K562 (cell line): ENCODE measurements around the gene AP1M1. TPM values are rescaled to one million over a fixed set of nuclear protein-coding genes. Genes with fewer than 3 reads are reported as not detected.

Experiments used
- ATAC-seq: fragments of 200-7000 bp; cut with Tn5 transposase; 3 replicates; pipeline ENCODE4 v1.9.1; 2020; ENCODE audit warnings: moderate library complexity
- BruUV-seq: library from RNA; stranded (reverse); fragments of 400-500 nt; replicated peaks from 2 replicates; lab custom pipeline; 2021; lab: Mats Ljungman, UMichigan
- CTCF ChIA-PET: fragments of 300-600 bp; formaldehyde crosslinking; extraction: SDS; loops from one replicate; lab custom pipeline; 2021; ENCODE audit warnings: low intra/inter-chr PET ratio; lab: Yijun Ruan, JAX
- POLR2A ChIA-PET: fragments of 300-600, 350-650 bp; sonication (Branson Sonifier 250); formaldehyde crosslinking; extraction: SDS; loops from one replicate; lab custom pipeline; 2021; ENCODE audit warnings: antibody characterized with exemption, inconsistent platforms; lab: Yijun Ruan, JAX
- DNase-seq, 4 experiments: peaks; one replicate each; pipeline versions ENCODE4 v3.0.0 to v3.0.0-alpha.2; 2011 to 2018; ENCODE audit warnings: low spot score in 3 of 4, mixed read lengths in 3 of 4; ENCODE audit errors: extremely low read depth in 1 of 4
- FAIRE-seq: peaks from 2 replicates; lab custom pipeline; 2011; peaks lifted over from hg19 to GRCh38; lab: Jason Lieb, UNC
- H2AFZ ChIP-seq: 2 replicates; pipeline ENCODE4 v1.6.0; 2011; ENCODE audit warnings: low read depth, low read length, control low read depth, inconsistent platforms
- H3K27ac ChIP-seq: fragments of 200-600 bp; 3 replicates; pipeline ENCODE4 v1.8.0; 2011; ENCODE audit warnings: low read depth, mild to moderate bottlenecking, control low read depth, inconsistent platforms, low read length, moderate library complexity, mixed read lengths; ENCODE audit errors: extremely low read depth
- H3K27me3 ChIP-seq, 2 experiments: fragments of 300-600 bp in 1 of 2; 2 replicates in 1 of 2; 3 replicates in 1 of 2; pipeline versions ENCODE4 v1.6.0 to v1.8.0; 2011; ENCODE audit warnings: inconsistent platforms in 2 of 2, low read length in 2 of 2, mild to moderate bottlenecking in 1 of 2, mixed read lengths in 1 of 2, moderate library complexity in 1 of 2; ENCODE audit not compliant: control insufficient read depth in 2 of 2, insufficient read depth in 2 of 2
- H3K36me3 ChIP-seq: fragments of 300-600 bp; 3 replicates; pipeline ENCODE4 v1.8.0; 2011; ENCODE audit warnings: mild to moderate bottlenecking, low read length, inconsistent platforms; ENCODE audit not compliant: control insufficient read depth, insufficient read depth
- H3K4me1 ChIP-seq, 2 experiments: fragments of 200-600 bp in 1 of 2; replicated peaks in 1 of 2; 2 replicates in 1 of 2; 3 replicates in 1 of 2; pipeline versions ENCODE4 v1.5.1 to v1.8.0; 2011; ENCODE audit warnings: inconsistent platforms in 2 of 2, low read length in 2 of 2, mild to moderate bottlenecking in 1 of 2, mixed read lengths in 1 of 2, moderate library complexity in 1 of 2; ENCODE audit not compliant: control insufficient read depth in 2 of 2, insufficient read depth in 2 of 2
- H3K4me2 ChIP-seq: 2 replicates; pipeline ENCODE4 v1.6.1; 2011; ENCODE audit warnings: low read length, control low read depth, inconsistent platforms, mixed read lengths; ENCODE audit not compliant: insufficient read depth
- H3K4me3 ChIP-seq: fragments of 200-600 bp; sonication (generic), shearing (Covaris generic); 2 replicates; pipeline ENCODE4 v1.5.1; 2016; ENCODE audit warnings: control low read depth, inconsistent platforms
- H3K79me2 ChIP-seq: fragments of 200-600 bp; 3 replicates; pipeline ENCODE4 v1.8.0; 2011; ENCODE audit warnings: low read length, inconsistent platforms; ENCODE audit not compliant: control insufficient read depth, insufficient read depth
- H3K9ac ChIP-seq, 2 experiments: 2 replicates each; pipeline versions ENCODE4 v1.6.0 to v1.6.1; 2011; ENCODE audit warnings: low read depth in 2 of 2, low read length in 2 of 2, control low read depth in 1 of 2, inconsistent platforms in 1 of 2, mild to moderate bottlenecking in 1 of 2, mixed read lengths in 1 of 2; ENCODE audit not compliant: insufficient read depth in 1 of 2
- H3K9me1 ChIP-seq: one replicate; pipeline ENCODE4 v1.6.0; 2011; ENCODE audit warnings: inconsistent platforms, mild to moderate bottlenecking, low read length, moderate library complexity; ENCODE audit not compliant: control insufficient read depth, insufficient read depth
- H3K9me3 ChIP-seq: replicated peaks from 2 replicates; pipeline ENCODE4 v1.5.1; 2011; ENCODE audit warnings: low read depth, low read length, inconsistent platforms; ENCODE audit not compliant: control insufficient read depth, insufficient read depth
- H4K20me1 ChIP-seq: replicated peaks from 2 replicates; pipeline ENCODE4 v1.6.1; 2011; ENCODE audit warnings: low read length, inconsistent platforms, mixed read lengths; ENCODE audit not compliant: control insufficient read depth, insufficient read depth
- ATF1 ChIP-seq, 2 experiments: fragments of 450-650 bp in 1 of 2; IDR thresholded peaks; 2 replicates each; pipeline ENCODE4 v1.6.1; 2016; ENCODE audit warnings: missing compliant biosample characterization in 1 of 2, missing genetic modification characterization in 1 of 2
- EP300 ChIP-seq: IDR thresholded peaks from 2 replicates; pipeline ENCODE4 v1.6.1; 2012; ENCODE audit warnings: low read length, improper control_type of control experiment
- KAT7 ChIP-seq: sonication (generic); formaldehyde crosslinking; IDR thresholded peaks from 2 replicates; pipeline ENCODE4 v1.8.0; 2022; ENCODE audit warnings: missing genetic modification reagents, mild to moderate bottlenecking, borderline replicate concordance
- NBN ChIP-seq: fragments of 450-650 bp; IDR thresholded peaks from 2 replicates; pipeline ENCODE4 v1.6.1; 2016; ENCODE audit warnings: low read depth, mild to moderate bottlenecking
- NR4A1 ChIP-seq, 2 experiments: fragments of 250-450 bp in 1 of 2; fragments of 450-650 bp in 1 of 2; sonication (Bioruptor Pico) in 1 of 2; IDR thresholded peaks; 2 replicates each; pipeline versions ENCODE4 v1.4.0 to v1.6.1; 2016 to 2020; ENCODE audit warnings: mild to moderate bottlenecking in 2 of 2, missing compliant biosample characterization in 1 of 2, missing genetic modification characterization in 1 of 2, moderate library complexity in 1 of 2
- SIN3A ChIP-seq, 2 experiments: fragments of 150-350 bp in 1 of 2; IDR thresholded peaks; 2 replicates each; pipeline ENCODE4 v1.6.1; 2011 to 2016; ENCODE audit warnings: borderline replicate concordance in 2 of 2, low read depth in 2 of 2, low read length in 2 of 2, mild to moderate bottlenecking in 2 of 2, moderate library complexity in 2 of 2; ENCODE audit not compliant: control insufficient read depth in 1 of 2
- TEAD4 ChIP-seq, 2 experiments: sonication (generic) in 1 of 2; formaldehyde crosslinking in 1 of 2; IDR thresholded peaks; 2 replicates each; pipeline versions ENCODE4 v1.6.1 to v1.8.0; 2012 to 2022; ENCODE audit warnings: borderline replicate concordance in 1 of 2, inconsistent platforms in 1 of 2, low read length in 1 of 2, mild to moderate bottlenecking in 1 of 2, missing genetic modification reagents in 1 of 2
- TFAP4 ChIP-seq: sonication (generic); formaldehyde crosslinking; IDR thresholded peaks from 2 replicates; pipeline ENCODE4 v1.8.0; 2022; ENCODE audit warnings: missing genetic modification reagents, mild to moderate bottlenecking, moderate library complexity, borderline replicate concordance
- ZNF133 ChIP-seq: fragments of 250-450 bp; sonication (Bioruptor Pico); IDR thresholded peaks from 2 replicates; pipeline ENCODE4 v1.4.0; 2020; ENCODE audit warnings: mild to moderate bottlenecking
- ZNF239 ChIP-seq: fragments of 250-450 bp; sonication (Bioruptor Pico); IDR thresholded peaks from 2 replicates; pipeline ENCODE4 v1.4.0; 2020; ENCODE audit warnings: mild to moderate bottlenecking
- WGBS: fragments of 100-300 bp; shearing (Covaris generic); methylation state at CpG from one replicate; pipeline ENCODE4 v1.1.6; 2016; ENCODE audit warnings: low coverage, mixed read lengths; ENCODE audit not compliant: insufficient coverage; ENCODE audit errors: missing lambda C conversion rate; 5-methylcytosine and 5-hydroxymethylcytosine counted together
- in situ Hi-C: fragments of 300-500 bp; cut with MboI; formaldehyde crosslinking; loops from 4 replicates; pipeline ENCODE4 v1.15.0; 2018; ENCODE audit warnings: inconsistent platforms, mixed read lengths
- intact Hi-C: fragments of 100-400 bp; cut with micrococcal nuclease; formaldehyde crosslinking; loops from 2 replicates; pipeline ENCODE4 v1.14.2; 2022
- polyA plus RNA-seq, 8 experiments: library from polyadenylated mRNA; depleted of rRNA in 4 of 8; stranded (reverse) in 5 of 8; unstranded in 3 of 8; fragments of >200 nt; fragmentation: Nextera tagmentation in 2 of 8; fragmentation: Illumina TruSeq in 1 of 8; extraction: Ambion mirVana in 2 of 8; extraction: Trizol in 1 of 8; gene quantifications; 2 replicates each; pipeline versions ENCODE4 v1.2.1 to v1.2.3, GENCODE V29; 2011 to 2014; ENCODE audit warnings: inconsistent platforms in 1 of 8, missing spikeins in 1 of 8
- total RNA-seq, 7 experiments: library from RNA; depleted of rRNA in 6 of 7; stranded (reverse); fragments of >200 nt in 6 of 7; fragmentation: Illumina TruSeq in 2 of 7; extraction: Trizol in 2 of 7; gene quantifications; 2 replicates each; pipeline versions ENCODE4 v1.2.1 to v1.2.3, GENCODE V29; 2011 to 2021; ENCODE audit warnings: low replicate concordance in 1 of 7
- TF ChIP-seq, protein P1 (sequence below): fragments of 450-650 bp; IDR thresholded peaks from 2 replicates; pipeline ENCODE4 v1.6.1; 2016; ENCODE audit warnings: low read depth

Gene AP1M1
- total and polyA plus RNA-seq, 9 of the 15 experiments (the other 6 are each of a cell fraction or from before 2014, with no cell fraction given): 0.87 to 56.2 (median 29.1) TPM

GRCh38 chr19:16185123-16185767, 12.5 kb upstream of the AP1M1 start, which contains the start of gene FAM32A:
TSS of gene FAM32A (plus strand) at chr19:16185410. CDS start at chr19:16185443, 33 bp downstream.
- Histone ChIP-seq H3K27ac (peak within 1 kb of the TSS; percentile 75), H3K27me3 (no peaks in the 10 kb centered on the region; a peak in 1 of 5 replicates), H3K4me2 (peak within 1 kb of the TSS; percentile 84), H3K79me2 (peaks cover 17% of the 10 kb centered on the region), H3K4me3 (peak within 1 kb of the TSS; percentile 92), H3K36me3 (peaks cover 25% of the 10 kb centered on the region; the same call in 2 of the 3 replicates), H4K20me1 (no peaks in the 10 kb centered on the region; the same call in 1 of the 2 replicates), H2AFZ (peak within 1 kb of the TSS; percentile 84), H3K4me1 (peaks cover 0 to 16% of the 10 kb centered on the region in 2 experiments; a peak in 3 of 5 replicates), H3K9me3 (no peaks in the 10 kb centered on the region), H3K9ac (peak within 1 kb of the TSS; percentile 87 to 97), H3K9me1 (peaks cover 3% of the 10 kb centered on the region)
- ChIA-PET POLR2A (interaction anchor here (0.6 to 2.9 kb wide), 9 partner anchors 10 to 757 kb away, joined by 3 to 15 read pairs (median 3); partner anchors contain the start of genes AP1M1 and RAB8A), CTCF (interaction anchor here (0.6 to 1.7 kb wide), 4 partner anchors 119 to 556 kb away, joined by 3 to 5 read pairs (median 4); no protein-coding TSS in a partner anchor)
- under 1% methylated on average over 36 of the region's 39 CpGs for WGBS
- in situ Hi-C loops: no loop called here
- FAIRE-seq (peak; percentile 100), DNase-seq (peak; percentile 99 to 100 (median 99)), ATAC-seq (peak; percentile 98)
- intact Hi-C loops: loop anchor here (10.0 kb wide), 1 partner anchor 340 kb away; no protein-coding TSS in a partner anchor
- no TSS peak for BruUV-seq
- TF ChIP-seq TFAP4 (CRISPR knock-in tag) (peak; percentile 46; the same call in 1 of the 2 replicates), ZNF133 (no peak), TEAD4 (IDR thresholded peaks at IDR 0.05; ENCODE audit: low read length) (no peak), TEAD4 (CRISPR knock-in tag; IDR thresholded peaks at IDR 0.05; ENCODE audit: borderline replicate concordance) (no peak), SIN3A (IDR thresholded peaks at IDR 0.05; ENCODE audit: borderline replicate concordance in 2 of 2, control insufficient read depth in 1 of 2, low read depth in 2 of 2, low read length in 2 of 2) (peak in 1 of 2 experiments; percentile 67; a peak in 1 of 4 replicates), ATF1 (CRISPR knock-in tag; IDR thresholded peaks at IDR 0.05) (no peak), ATF1 (tag; IDR thresholded peaks at IDR 0.05) (peak; percentile 72), KAT7 (CRISPR knock-in tag) (no peak), NBN (no peak), EP300 (no peak), NR4A1 (CRISPR knock-in tag; IDR thresholded peaks at IDR 0.05) (no peak), NR4A1 (tag; IDR thresholded peaks at IDR 0.05) (no peak), ZNF239 (CRISPR knock-in tag) (no peak)
- TF ChIP-seq, protein P1, sequence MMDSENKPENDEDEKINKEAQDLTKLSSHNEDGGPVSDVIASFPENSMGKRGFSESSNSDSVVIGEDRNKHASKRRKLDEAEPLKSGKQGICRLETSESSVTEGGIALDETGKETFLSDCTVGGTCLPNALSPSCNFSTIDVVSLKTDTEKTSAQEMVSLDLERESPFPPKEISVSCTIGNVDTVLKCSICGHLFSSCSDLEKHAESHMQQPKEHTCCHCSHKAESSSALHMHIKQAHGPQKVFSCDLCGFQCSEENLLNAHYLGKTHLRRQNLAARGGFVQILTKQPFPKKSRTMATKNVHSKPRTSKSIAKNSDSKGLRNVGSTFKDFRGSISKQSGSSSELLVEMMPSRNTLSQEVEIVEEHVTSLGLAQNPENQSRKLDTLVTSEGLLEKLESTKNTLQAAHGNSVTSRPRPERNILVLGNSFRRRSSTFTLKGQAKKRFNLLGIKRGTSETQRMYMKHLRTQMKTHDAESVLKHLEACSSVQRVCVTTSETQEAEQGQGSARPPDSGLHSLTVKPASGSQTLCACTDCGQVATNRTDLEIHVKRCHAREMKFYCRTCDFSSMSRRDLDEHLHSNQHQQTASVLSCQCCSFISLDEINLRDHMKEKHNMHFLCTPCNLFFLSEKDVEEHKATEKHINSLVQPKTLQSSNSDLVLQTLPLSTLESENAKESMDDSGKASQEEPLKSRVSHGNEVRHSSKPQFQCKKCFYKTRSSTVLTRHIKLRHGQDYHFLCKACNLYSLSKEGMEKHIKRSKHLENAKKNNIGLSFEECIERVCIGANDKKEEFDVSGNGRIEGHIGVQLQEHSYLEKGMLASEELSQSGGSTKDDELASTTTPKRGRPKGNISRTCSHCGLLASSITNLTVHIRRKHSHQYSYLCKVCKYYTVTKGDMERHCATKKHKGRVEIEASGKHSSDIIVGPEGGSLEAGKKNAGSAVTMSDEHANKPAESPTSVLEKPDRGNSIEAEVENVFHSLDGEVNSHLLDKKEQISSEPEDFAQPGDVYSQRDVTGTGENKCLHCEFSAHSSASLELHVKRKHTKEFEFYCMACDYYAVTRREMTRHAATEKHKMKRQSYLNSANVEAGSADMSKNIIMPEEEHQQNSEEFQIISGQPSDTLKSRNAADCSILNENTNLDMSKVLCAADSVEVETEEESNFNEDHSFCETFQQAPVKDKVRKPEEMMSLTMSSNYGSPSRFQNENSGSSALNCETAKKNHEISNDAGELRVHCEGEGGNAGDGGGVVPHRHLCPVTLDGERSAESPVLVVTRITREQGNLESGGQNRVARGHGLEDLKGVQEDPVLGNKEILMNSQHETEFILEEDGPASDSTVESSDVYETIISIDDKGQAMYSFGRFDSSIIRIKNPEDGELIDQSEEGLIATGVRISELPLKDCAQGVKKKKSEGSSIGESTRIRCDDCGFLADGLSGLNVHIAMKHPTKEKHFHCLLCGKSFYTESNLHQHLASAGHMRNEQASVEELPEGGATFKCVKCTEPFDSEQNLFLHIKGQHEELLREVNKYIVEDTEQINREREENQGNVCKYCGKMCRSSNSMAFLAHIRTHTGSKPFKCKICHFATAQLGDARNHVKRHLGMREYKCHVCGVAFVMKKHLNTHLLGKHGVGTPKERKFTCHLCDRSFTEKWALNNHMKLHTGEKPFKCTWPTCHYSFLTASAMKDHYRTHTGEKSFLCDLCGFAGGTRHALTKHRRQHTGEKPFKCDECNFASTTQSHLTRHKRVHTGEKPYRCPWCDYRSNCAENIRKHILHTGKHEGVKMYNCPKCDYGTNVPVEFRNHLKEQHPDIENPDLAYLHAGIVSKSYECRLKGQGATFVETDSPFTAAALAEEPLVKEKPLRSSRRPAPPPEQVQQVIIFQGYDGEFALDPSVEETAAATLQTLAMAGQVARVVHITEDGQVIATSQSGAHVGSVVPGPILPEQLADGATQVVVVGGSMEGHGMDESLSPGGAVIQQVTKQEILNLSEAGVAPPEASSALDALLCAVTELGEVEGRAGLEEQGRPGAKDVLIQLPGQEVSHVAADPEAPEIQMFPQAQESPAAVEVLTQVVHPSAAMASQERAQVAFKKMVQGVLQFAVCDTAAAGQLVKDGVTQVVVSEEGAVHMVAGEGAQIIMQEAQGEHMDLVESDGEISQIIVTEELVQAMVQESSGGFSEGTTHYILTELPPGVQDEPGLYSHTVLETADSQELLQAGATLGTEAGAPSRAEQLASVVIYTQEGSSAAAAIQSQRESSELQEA: no peak
